HEK293 (cell line): ENCODE results near the gene ERBB4.

Experiments used
- KLF7 ChIP-seq: fragments of 450-650 bp; formaldehyde crosslinking; IDR thresholded peaks from 2 replicates; pipeline ENCODE4 v1.5.1; 2016; ENCODE audit warnings: missing biosample characterization, missing genetic modification characterization, borderline replicate concordance
- ZNF513 ChIP-seq: fragments of 450-650 bp; IDR thresholded peaks from 2 replicates; pipeline ENCODE4 v1.5.1; 2018; ENCODE audit warnings: missing biosample characterization, missing genetic modification characterization

- TF ChIP-seq KLF7 (tag by site-specific recombination), result no peak
- TF ChIP-seq ZNF513 (tag by site-specific recombination), result no peak
These were observed 151.5 kb downstream of the ERBB4 start for GRCh38 chr2:212387146-212387545.
